ENCODE measurements around the gene C17orf58. TPM values are rescaled to one million over a fixed set of nuclear protein-coding genes. Genes with fewer than 3 reads are reported as not detected.
"Not testable (repeated sequence)": the region's sequence is repeated elsewhere in the genome, so short reads cannot be mapped to it uniquely, and the experiment has no call there.

Gene C17orf58
- total RNA-seq, 1 experiment from 2014 or later = 22.6 TPM

DNA sequence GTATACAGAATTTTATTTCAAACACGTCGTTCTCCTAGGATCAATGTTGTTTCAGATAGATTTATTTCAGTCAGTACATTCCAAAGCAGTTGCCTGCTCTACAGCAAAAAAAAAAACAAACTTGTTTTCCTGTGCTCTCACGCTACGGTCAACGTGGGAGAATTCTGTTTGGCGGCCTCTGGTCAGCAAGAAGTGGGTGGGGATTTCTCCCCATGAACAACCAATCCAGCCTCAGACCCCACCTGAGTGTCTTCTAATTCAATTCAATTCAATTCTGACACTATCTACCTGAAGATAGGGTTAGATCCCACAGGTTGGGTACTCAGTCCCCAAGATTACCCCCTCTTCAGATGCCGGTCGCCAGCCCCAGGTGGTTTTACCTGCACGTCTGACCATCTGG is 22.1 kb downstream of the C17orf58 start:
- in situ Hi-C loops (cut with HindIII; ENCODE audit: low sequenced_read_pairs) = no loop called here
- no peak for DNase-seq (ENCODE audit: low spot score)

DNA sequence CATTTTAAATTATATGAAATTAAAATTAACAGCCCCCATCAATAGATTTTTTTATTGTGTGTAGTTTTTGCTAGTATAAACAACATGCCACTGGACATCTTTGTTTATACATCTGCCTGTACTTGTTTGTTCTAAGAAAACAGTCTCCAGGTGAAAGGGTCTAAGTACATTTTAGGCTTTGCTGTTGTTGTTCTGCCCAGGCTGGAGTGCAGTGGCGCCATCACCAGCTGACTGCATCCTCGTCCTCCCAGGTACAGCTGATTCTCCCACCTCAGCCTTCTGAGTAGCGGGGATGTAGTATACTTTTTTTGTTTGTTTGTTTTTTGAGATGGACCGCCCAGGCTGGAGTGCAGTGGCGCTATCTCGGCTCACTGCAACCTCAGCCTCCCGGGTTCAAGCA is 25.5 kb downstream of the C17orf58 start:
- DNase-seq (ENCODE audit: low spot score) = no peak
- in situ Hi-C loops (cut with HindIII; ENCODE audit: low sequenced_read_pairs) = no loop called here

DNA sequence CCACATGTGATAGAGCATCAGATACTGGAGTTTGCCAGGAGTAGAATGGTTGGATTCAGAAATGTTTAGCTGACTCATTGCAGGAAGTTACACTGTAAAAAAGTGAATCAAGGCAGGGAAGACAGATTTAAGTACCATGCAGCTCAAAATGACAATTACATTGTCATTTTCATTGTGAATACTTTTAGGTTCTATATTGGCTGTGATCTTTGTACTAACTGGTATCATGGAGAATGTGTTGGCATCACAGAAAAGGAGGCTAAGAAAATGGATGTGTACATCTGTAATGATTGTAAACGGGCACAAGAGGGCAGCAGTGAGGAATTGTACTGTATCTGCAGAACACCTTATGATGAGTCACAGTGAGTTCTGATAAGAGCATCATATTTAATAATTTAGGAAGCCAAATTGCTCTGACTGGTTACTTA is 33.1 kb downstream of the C17orf58 start:
- in situ Hi-C loops (cut with HindIII; ENCODE audit: low sequenced_read_pairs) = not testable (repeated sequence)
- peak; percentile 87 for DNase-seq (ENCODE audit: low spot score)

DNA sequence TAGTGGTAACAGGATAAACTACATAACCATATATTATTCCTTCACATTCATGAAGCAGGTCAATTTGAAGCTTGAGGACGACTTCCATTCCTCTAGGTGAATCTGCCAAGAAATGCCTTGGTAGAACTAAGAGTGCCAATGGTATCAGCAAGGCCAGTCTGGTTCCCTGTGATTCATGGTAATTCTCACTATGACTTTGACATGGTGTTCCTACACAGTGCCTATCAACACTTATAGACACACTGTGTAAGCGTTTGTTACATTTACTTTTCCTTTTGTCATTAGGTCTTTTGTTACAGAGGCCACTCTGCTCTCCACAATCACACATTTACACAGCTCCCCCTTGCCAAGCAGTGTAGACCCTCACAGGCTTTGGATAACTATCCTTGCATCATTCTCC is 34.1 kb downstream of the C17orf58 start:
- in situ Hi-C loops (cut with HindIII; ENCODE audit: low sequenced_read_pairs); DNase-seq (ENCODE audit: low spot score): not testable (repeated sequence)

DNA sequence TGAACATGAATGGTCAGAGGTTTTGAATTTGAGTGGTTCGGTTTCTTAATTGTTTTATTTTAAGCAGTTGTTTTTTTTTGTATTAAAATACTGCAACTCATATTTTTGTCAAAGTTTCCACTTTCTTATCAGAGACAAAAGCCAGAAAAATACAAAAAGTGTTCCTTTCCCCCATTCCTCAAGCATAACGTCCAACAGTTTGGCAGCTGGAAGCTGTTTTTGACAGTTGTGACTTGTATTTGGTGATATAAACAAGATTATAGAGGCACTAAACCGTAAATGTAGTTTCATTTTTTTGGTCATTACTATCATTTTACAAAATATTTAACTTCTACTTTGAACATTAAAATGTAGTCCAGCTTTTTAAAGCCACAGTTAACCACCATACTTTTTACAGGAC is 36.0 kb downstream of the C17orf58 start:
- in situ Hi-C loops (cut with HindIII; ENCODE audit: low sequenced_read_pairs); DNase-seq (ENCODE audit: low spot score): not testable (repeated sequence)

DNA sequence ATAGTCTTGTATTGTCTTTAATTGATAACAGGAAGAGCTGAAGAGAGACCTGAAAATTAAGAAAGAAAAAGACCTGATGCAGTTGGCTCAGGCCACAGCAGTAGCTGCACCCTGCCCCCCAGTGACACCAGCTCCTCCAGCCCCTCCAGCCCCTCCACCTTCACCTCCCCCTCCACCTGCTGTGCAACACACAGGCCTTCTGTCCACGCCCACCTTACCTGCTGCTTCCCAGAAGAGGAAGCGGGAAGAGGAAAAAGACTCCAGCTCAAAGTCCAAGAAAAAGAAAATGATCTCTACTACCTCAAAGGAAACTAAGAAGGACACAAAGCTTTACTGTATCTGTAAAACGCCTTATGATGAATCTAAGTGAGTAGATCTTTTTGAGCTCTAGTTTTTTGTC is 36.8 kb downstream of the C17orf58 start:
- in situ Hi-C loops (cut with HindIII; ENCODE audit: low sequenced_read_pairs) = no loop called here
- DNase-seq (ENCODE audit: low spot score) = no peak

DNA sequence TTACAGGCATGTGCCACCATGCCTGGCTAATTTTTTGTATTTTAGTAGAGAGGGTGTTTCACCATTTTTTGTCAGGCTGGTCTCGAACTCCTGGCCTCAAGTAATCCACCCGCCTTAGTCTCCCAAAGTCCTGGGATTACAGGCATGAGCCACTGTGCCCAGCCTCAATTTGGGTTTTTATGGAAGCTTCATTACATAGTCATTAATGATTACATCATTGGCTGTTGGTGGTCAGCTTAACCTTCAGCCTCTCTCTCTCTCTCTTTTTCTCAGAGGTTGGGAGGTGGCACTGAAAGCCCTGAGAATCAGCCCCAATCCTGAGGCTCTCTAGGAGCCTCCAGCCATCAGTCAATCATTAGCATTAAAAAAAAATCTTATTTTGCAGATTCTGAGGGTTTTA is 45.3 kb downstream of the C17orf58 start:
- in situ Hi-C loops (cut with HindIII; ENCODE audit: low sequenced_read_pairs) = no loop called here
- DNase-seq (ENCODE audit: low spot score) = no peak

DNA sequence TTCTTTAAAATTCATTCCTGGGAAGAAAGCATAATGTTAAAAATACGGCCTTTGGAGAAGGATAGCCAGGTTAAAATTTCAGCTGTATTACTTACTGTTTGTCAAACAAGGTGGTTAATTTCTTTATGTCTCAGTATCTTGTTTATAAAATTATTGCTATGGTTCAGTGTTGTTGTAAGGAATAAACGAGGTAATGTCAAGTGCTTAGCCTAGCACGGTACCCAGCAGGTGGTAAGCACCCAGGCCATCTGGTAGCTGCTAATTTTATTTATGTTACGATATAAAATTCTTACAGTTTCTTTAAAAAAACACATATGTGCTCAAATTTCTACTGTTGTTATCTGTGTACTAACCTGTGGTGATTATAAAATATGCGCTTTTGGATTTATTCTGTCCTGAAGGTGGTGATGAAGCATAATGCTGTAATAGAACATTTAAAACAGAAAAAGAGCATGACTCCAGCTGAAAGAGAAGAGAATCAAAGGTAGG is 48.9 kb downstream of the C17orf58 start:
- peak; percentile 14 for DNase-seq (ENCODE audit: low spot score)
- in situ Hi-C loops (cut with HindIII; ENCODE audit: low sequenced_read_pairs) = no loop called here

DNA sequence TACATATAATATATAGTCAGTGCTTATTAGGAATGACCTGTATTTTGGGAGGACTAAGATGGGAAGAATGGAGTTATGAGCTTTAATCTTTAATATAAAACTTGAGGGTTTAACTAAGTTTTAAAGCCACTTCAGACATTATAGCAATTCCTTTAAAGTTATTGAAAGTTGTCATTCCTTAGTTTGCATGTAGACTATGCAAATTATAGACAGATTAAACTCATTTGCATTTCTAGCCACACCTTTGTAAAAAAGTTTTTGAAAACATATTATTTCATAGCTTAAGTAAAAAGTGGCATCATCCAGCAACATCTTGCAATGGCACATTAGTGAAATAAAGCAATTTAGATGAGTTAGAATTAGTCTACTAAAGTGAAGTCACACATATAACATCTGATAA is 49.8 kb downstream of the C17orf58 start:
- no peak for DNase-seq (ENCODE audit: low spot score)

DNA sequence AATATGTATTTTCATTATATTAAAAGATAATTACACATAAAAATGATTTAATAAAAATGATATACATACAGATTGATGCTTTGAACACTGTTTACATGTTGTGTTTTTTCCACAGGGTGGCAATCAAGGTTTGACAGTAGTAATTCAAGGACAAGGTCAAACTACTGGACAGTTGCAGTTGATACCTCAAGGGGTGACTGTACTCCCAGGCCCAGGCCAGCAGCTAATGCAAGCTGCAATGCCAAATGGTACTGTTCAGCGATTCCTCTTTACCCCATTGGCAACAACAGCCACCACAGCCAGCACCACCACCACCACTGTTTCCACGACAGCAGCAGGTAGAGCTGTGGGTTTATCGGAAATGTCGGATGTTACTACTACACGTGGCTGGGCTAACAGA is 52.2 kb downstream of the C17orf58 start:
- in situ Hi-C loops (cut with HindIII; ENCODE audit: low sequenced_read_pairs) = no loop called here
- no peak for DNase-seq (ENCODE audit: low spot score)

More for the DNA sequence above, 49.8 kb downstream of the C17orf58 start:
- in situ Hi-C loops (cut with HindIII; ENCODE audit: low sequenced_read_pairs) = no loop called here

DNA sequence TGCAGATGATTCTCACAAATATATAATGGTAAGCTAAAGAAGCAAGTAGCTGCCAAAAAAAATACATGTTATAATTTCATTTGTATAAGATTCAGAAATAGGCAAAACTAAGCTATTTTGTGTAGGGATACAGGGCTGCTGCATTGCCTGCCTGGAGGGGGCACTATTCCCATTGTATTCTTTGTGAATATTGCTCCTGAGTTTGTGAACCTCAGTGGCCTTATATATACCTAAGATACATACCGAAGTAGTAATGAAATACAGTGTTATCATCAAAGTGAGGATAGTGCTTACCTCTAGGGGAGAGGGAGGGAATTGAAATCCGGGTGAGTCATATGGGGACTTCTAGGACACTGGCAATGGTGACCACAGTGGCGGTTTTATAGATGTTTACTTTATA is 53.5 kb downstream of the C17orf58 start:
- DNase-seq (ENCODE audit: low spot score) = no peak
- in situ Hi-C loops (cut with HindIII; ENCODE audit: low sequenced_read_pairs) = no loop called here

Other genes with a start within 250 kb of the C17orf58 start
- gene BPTF, start 171.0 kb downstream of the C17orf58 start, total RNA-seq (2014; rRNA removed; shearing (Covaris generic)) = 25.5 TPM in 2 replicates
- 148 and 199 TPM in 2 replicates for gene KPNA2, start 39.3 kb upstream of the C17orf58 start, total RNA-seq (2014; rRNA removed; shearing (Covaris generic))

Measured in G401 (cell line).